Heart left ventricle (tissue), 16 donors: ENCODE results near the gene CAPRIN2. TPM values are rescaled to one million over a fixed set of nuclear protein-coding genes. Genes with fewer than 3 reads are reported as not detected.

ENCODE experiments used
- ATAC-seq, 4 donors: fragments of 200-7000 bp; cut with Tn5 transposase; one replicate each; pipeline ENCODE4 v1.9.1; 2020 to 2022; ENCODE audit warnings: moderate library complexity in 4 of 4, mild to moderate bottlenecking in 3 of 4, moderate number of reproducible peaks in 1 of 4
- DNase-seq, 5 donors: peaks; one replicate each; pipeline ENCODE4 v3.0.0-alpha.2; 2020
- H3K27ac ChIP-seq, 12 donors: fragments of 200-600 bp; sonication (generic) in 4 of 12; one replicate each; pipeline versions ENCODE4 v1.5.0 to v1.8.0; 2016 to 2022; ENCODE audit warnings: mild to moderate bottlenecking in 2 of 12
- H3K27me3 ChIP-seq, 9 donors: fragments of 200-600 bp; sonication (generic) in 2 of 9; one replicate each; pipeline versions ENCODE4 v1.5.1 to v1.8.0; 2016 to 2022; ENCODE audit warnings: mild to moderate bottlenecking in 3 of 9
- H3K36me3 ChIP-seq, 9 donors: fragments of 200-600 bp; sonication (generic) in 2 of 9; one replicate each; pipeline versions ENCODE4 v1.5.0 to v1.8.0; 2018 to 2022; ENCODE audit warnings: mild to moderate bottlenecking in 2 of 9
- H3K4me1 ChIP-seq, 12 donors: fragments of 200-600 bp; sonication (generic) in 4 of 12; one replicate each; pipeline versions ENCODE4 v1.5.0 to v1.8.0; 2016 to 2022; ENCODE audit warnings: mild to moderate bottlenecking in 3 of 12
- H3K4me3 ChIP-seq, 12 donors: fragments of 200-600 bp; sonication (generic) in 4 of 12; one replicate each; pipeline versions ENCODE4 v1.5.0 to v1.8.0; 2017 to 2022; ENCODE audit warnings: mild to moderate bottlenecking in 9 of 12, moderate library complexity in 4 of 12
- H3K9me3 ChIP-seq, 12 donors: fragments of 200-600 bp; sonication (generic) in 4 of 12; one replicate each; pipeline versions ENCODE4 v1.5.0 to v1.8.0; 2016 to 2022; ENCODE audit warnings: mild to moderate bottlenecking in 1 of 12
- POLR2A ChIP-seq, 2 donors: fragments of 450-650 bp; IDR thresholded peaks; one replicate each; pipeline ENCODE4 v1.6.1; 2017; ENCODE audit warnings: antibody characterized with exemption in 2 of 2, mild to moderate bottlenecking in 2 of 2, moderate library complexity in 2 of 2
- WGBS, 4 donors: extraction: QIAGEN DNeasy Blood & Tissue Kit in 2 of 4; methylation state at CpG; one replicate each; pipeline versions ENCODE4 v1.1.5 to v1.1.7; 2013 to 2018; 5-methylcytosine and 5-hydroxymethylcytosine counted together
- intact Hi-C, 10 donors: fragments of 100-400 bp; cut with DNase I; formaldehyde crosslinking; loops; one replicate each; pipeline versions ENCODE4 v1.11.1 to v1.14.2; 2022
- polyA plus RNA-seq, 2 donors: library from polyadenylated mRNA; stranded (reverse); fragments of 200-250 nt; gene quantifications; one replicate each; pipeline ENCODE4 v1.2.3, GENCODE V29; 2013
- total RNA-seq, 9 donors: library from RNA; depleted of rRNA in 2 of 9; stranded (reverse); fragments of >200 nt in 2 of 9; fragmentation: NEBNext Ultra II Directional in 3 of 9; extraction: Animal tissue kit (Norgen Biotek cat#: 25700) in 3 of 9; gene quantifications; one replicate each; pipeline versions ENCODE4 v1.1.0 to v1.2.4, GENCODE V29; 2016 to 2023
- TF ChIP-seq, protein P1 (sequence below), 12 donors: fragments of 200-600 bp; sonication (generic) in 4 of 12; IDR thresholded peaks; one replicate each; pipeline versions ENCODE4 v1.5.0 to v1.8.0; 2018 to 2022; ENCODE audit warnings: antibody characterized with exemption in 12 of 12, mild to moderate bottlenecking in 5 of 12
- donor health status: ischemic (EF 13 %, LVEDD 7.1; RV severe dilation, severe dysfunction).
- donor health status: healthy with polysubstance abuse.
- donor health status: DM: no; HTN: yes; CAD: no.
- donor health status: DM: no; HTN: no; CAD: no.
- donor health status: ischemic (EF 25% LVEDD 6.9; RV normal size, moderate dysfunction).
- donor health status: ischemic (EF 25% LVEDD 5.7; RV mildly dilated, moderate dysfunction).
- donor health status: healthy.
- donor health status: DM: yes; HTN: yes; CAD: no.
- donor health status: ischemic (EF 35%, LVEDD 5.7; RV mildly dilated, moderate dysfunction).
- donor health status: nonischemic (EF 11% LVEDD 7.7; RV severe dilation, severe dysfunction).
- donor health status: DM: yes; HTN: yes; CAD: no.
- donor health status: PGD.
- donor health status: ischemic (EF 29% LVEDD 5.4; RV normal size, mild dysfunction).
- donor health status: nonischemic (EF 23%, LVEDD 6.1; RV moderate dilation, normal function).

The CAPRIN2 gene
- total and polyA plus RNA-seq, 11 donors, result 9.9 to 33.6 (median 29.0) TPM

DNA sequence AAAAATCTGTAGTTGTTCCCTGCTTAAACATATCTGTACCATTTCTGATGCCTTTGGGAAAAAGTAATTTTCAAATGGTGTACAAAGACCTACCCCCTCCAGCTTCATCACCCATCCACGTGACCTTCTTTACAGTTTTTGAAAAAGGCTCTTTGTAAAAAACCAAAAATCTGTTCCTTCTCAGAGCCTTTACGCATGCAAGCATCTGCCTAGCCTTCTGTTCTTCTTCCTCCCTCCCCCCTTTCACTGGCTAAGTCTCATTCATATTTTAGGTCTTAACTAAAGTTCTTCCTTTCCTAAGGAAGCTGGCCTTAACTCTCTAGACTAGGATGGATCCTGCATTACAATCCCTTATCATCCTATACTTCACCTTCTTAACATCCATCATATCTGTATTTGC, 10.4 kb downstream of the CAPRIN2 start:
- 96 to 99% (median 97%) methylated on average over 2 of the region's 2 CpGs for WGBS, 4 donors
- H3K9me3 ChIP-seq, result no peaks in the 10 kb centered on the region
- peaks cover 0 to 41% (median 12%) of the 10 kb centered on the region in 9 donors for H3K36me3 ChIP-seq
- DNase-seq (no peak), ATAC-seq (no peak)
- peaks cover 0 to 4% (median 0%) of the 10 kb centered on the region in 12 donors for H3K4me1 ChIP-seq
- H3K27ac ChIP-seq, result no peak overlapping the region
- H3K4me3 ChIP-seq, result no peak overlapping the region
- no peak for TF ChIP-seq POLR2A (IDR thresholded peaks at IDR 0.05)
- TF ChIP-seq, protein P1, sequence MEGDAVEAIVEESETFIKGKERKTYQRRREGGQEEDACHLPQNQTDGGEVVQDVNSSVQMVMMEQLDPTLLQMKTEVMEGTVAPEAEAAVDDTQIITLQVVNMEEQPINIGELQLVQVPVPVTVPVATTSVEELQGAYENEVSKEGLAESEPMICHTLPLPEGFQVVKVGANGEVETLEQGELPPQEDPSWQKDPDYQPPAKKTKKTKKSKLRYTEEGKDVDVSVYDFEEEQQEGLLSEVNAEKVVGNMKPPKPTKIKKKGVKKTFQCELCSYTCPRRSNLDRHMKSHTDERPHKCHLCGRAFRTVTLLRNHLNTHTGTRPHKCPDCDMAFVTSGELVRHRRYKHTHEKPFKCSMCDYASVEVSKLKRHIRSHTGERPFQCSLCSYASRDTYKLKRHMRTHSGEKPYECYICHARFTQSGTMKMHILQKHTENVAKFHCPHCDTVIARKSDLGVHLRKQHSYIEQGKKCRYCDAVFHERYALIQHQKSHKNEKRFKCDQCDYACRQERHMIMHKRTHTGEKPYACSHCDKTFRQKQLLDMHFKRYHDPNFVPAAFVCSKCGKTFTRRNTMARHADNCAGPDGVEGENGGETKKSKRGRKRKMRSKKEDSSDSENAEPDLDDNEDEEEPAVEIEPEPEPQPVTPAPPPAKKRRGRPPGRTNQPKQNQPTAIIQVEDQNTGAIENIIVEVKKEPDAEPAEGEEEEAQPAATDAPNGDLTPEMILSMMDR (IDR thresholded peaks at IDR 0.05), result no peak
- intact Hi-C loops, result no loop called here
- no peaks in the 10 kb centered on the region for H3K27me3 ChIP-seq

DNA sequence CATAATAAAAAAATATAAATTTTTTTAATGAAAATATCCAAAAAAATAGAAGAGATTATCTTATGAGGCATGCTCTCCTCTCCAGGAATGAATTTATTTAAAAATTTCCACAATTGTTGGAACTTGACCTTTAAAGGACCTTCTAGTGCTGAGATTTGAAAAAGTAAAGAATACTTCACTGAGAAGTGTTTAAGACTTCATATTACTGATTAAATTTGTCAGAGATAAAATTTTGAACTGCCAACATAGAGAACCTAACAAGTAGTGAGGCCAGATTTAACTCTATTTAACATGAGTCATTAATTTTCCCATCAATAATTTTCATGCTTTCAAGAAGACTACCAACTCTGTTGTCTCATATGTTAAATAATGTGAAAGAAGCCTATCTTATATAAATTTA, 14.5 kb downstream of the CAPRIN2 start:
- Histone ChIP-seq H3K27me3 (no peaks in the 10 kb centered on the region), H3K9me3 (no peaks in the 10 kb centered on the region), H3K4me3 (no peak overlapping the region), H3K27ac (no peak overlapping the region), H3K36me3 (peaks cover 0 to 41% (median 16%) of the 10 kb centered on the region in 9 donors), H3K4me1 (no peaks in the 10 kb centered on the region)
- TF ChIP-seq, protein P1 (IDR thresholded peaks at IDR 0.05), result no peak
- no peak for TF ChIP-seq POLR2A (IDR thresholded peaks at IDR 0.05)
- intact Hi-C loops, result no loop called here
- ATAC-seq (no peak), DNase-seq (no peak)

DNA sequence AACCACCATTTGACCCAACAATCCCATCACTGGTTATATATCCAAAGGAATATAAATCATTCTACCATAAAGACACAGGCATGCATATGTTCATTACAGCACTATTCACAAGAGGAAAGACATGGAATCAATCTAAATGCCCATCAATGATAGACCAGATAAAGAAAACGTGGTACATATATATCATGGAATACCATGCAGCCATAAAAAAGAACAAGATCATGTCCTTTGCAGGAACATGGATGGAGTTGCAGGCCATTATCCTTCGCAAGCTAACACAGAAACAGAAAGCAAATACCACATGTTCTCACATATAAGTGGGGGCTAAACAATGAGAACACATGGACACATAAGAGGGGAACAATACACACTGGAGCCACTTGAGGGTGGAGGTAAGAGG, 15.7 kb downstream of the CAPRIN2 start:
- Histone ChIP-seq H3K9me3 (no peaks in the 10 kb centered on the region), H3K36me3 (peaks cover 0 to 47% (median 16%) of the 10 kb centered on the region in 9 donors), H3K4me1 (no peaks in the 10 kb centered on the region), H3K27me3 (no peaks in the 10 kb centered on the region), H3K27ac (no peak overlapping the region), H3K4me3 (no peak overlapping the region)
- TF ChIP-seq, protein P1 (IDR thresholded peaks at IDR 0.05), result no peak
- no peak for TF ChIP-seq POLR2A (IDR thresholded peaks at IDR 0.05)
- intact Hi-C loops, result no loop called here
- WGBS, 4 donors, result 88 to 96% (median 93%) methylated on average over 2 of the region's 2 CpGs
- DNase-seq (no peak), ATAC-seq (no peak)

DNA sequence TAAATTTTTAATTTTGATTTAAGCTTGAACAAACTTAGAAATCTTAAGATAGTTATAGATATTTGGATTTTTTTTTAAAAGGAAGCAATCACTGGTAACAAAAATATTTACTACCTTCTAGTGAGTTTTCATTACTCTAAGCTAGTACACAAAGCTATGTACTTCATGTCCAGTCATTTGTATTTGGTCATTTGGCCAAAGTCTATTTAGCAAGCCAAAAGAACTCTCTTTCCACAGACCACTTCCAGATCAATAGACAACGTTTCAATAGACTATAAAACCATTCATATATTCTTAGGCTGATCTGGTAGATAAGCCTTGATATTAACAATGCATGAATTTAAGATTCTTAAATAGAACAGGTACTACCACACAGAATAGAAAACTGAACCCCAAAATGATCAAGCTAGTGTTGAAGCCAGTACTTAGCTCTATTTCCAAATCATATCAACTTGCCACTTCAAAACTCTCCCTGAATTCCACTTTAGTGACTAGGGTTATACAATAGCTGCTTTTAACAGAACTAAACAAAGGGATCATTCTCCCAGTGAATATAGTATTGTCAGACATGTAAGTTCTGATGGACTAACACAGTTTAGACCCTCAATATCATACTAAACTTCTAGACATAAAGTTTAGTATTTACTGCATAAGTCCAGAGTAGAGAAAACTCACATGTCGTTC, 21.7 kb downstream of the CAPRIN2 start:
- ATAC-seq (no peak), DNase-seq (no peak)
- intact Hi-C loops, result no loop called here

More for the DNA sequence above, 21.7 kb downstream of the CAPRIN2 start:
- TF ChIP-seq, protein P1 (IDR thresholded peaks at IDR 0.05), result no peak
- TF ChIP-seq POLR2A (IDR thresholded peaks at IDR 0.05), result no peak
- H3K4me1 ChIP-seq, result no peaks in the 10 kb centered on the region
- H3K4me3 ChIP-seq, result no peak overlapping the region
- H3K27ac ChIP-seq, result no peak overlapping the region
- H3K27me3 ChIP-seq, result no peaks in the 10 kb centered on the region
- H3K36me3 ChIP-seq, result peaks cover 0 to 54% (median 25%) of the 10 kb centered on the region in 9 donors
- H3K9me3 ChIP-seq, result no peaks in the 10 kb centered on the region
- WGBS, 4 donors, result 84 to 92% (median 88%) methylated on average over 2 of the region's 2 CpGs
